ENCODE data around the gene RTRAF. TPM values are rescaled to one million over a fixed set of nuclear protein-coding genes. Genes with fewer than 3 reads are reported as not detected.
A peak's percentile ranks its signal among the peaks of the same experiment; 100 is the strongest.

The RTRAF gene
- total and polyA plus RNA-seq, 4 donors, result 109 to 117 (median 113) TPM

DNA sequence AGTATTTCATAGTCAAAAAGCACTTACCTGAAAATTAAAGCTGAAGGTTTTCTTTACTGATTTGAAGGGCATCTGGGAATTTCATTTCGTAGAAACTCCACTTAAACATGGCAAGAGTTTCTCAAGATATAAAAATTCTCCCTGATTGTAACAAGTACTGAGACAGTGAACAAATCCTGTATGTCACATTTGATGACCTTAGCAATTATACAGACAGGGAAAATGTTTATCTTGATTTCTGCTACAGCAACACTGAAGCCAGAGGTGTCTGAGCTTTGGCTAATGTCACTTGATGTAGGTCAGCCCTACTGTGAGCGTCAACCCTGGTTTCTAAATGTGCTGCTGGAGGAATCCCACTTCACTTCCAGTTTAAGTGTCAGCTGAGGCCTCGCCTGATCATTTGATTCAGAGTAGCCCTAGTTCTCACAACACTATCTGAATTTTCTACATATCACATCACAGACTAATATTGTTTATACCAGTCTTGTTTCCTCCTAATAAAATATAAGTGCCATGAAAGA lies 20.9 kb downstream of the RTRAF start:
- intact Hi-C loops (cut with DNase I), result no loop called here
- Histone ChIP-seq H3K27me3 (ENCODE audit: control insufficient read depth in 1 of 2, insufficient read depth in 2 of 2, low read length in 1 of 2) (no peaks in the 10 kb centered on the region), H3K9me3 (ENCODE audit: control insufficient read depth, low read length) (no peaks in the 10 kb centered on the region), H3K36me3 (ENCODE audit: control insufficient read depth in 1 of 2, insufficient read depth in 2 of 2, low read length in 1 of 2) (peaks cover 0 to 16% of the 10 kb centered on the region in 2 donors), H3K27ac (ENCODE audit: low read depth in 1 of 2, low read length in 2 of 2) (no peak overlapping the region), H3K4me3 (ENCODE audit: low read length in 2 of 2) (no peak overlapping the region), H3K4me1 (ENCODE audit: control insufficient read depth in 1 of 2, insufficient read depth in 2 of 2, low read length in 2 of 2) (no peaks in the 10 kb centered on the region)
- 69 to 84% methylated on average over 3 of the region's 3 CpGs for WGBS, 2 donors
- ATAC-seq (ENCODE audit: low FRiP score), result no peak
- DNase-seq, result no peak

DNA sequence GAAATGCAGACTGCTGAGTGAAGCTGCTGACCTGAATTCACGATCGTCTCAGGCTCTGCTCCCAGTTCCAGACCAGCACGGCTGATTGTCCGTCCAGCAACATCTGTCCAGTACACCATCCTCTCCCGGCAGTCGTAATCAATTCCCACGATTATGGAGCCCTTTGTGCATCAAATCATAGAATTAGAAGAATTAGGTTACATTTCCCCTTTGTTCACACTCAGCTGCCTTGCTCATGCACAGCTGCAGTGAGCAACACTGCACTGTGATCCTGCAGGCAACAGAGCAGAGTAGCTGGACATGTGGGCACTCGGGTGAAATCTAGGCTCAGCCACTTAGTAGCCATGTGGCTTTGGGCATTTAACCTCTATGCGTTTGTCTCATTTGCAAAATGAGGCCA lies 22.2 kb downstream of the RTRAF start:
- no peak for DNase-seq
- intact Hi-C loops (cut with DNase I), result no loop called here
- no peak overlapping the region for H3K4me3 ChIP-seq (ENCODE audit: low read length in 2 of 2)

GRCh38 chr14:52012635-52013034 lies 23.3 kb downstream of the RTRAF start:
- no peak for DNase-seq
- WGBS, 2 donors, result 3 to 7% methylated on average over 4 of the region's 4 CpGs
- intact Hi-C loops (cut with DNase I), result no loop called here
- Histone ChIP-seq H3K4me1 (ENCODE audit: control insufficient read depth in 1 of 2, insufficient read depth in 2 of 2, low read length in 2 of 2) (no peaks in the 10 kb centered on the region), H3K27ac (ENCODE audit: low read depth in 1 of 2, low read length in 2 of 2) (no peak overlapping the region), H3K9me3 (ENCODE audit: control insufficient read depth, low read length) (no peaks in the 10 kb centered on the region), H3K36me3 (ENCODE audit: control insufficient read depth in 1 of 2, insufficient read depth in 2 of 2, low read length in 1 of 2) (peaks cover 0 to 13% of the 10 kb centered on the region in 2 donors), H3K27me3 (ENCODE audit: control insufficient read depth in 1 of 2, insufficient read depth in 2 of 2, low read length in 1 of 2) (no peaks in the 10 kb centered on the region), H3K4me3 (ENCODE audit: low read length in 2 of 2) (no peak overlapping the region)
- peak; percentile 58 for ATAC-seq (ENCODE audit: low FRiP score)

More for the DNA sequence above, 22.2 kb downstream of the RTRAF start:
- Histone ChIP-seq H3K27ac (ENCODE audit: low read depth in 1 of 2, low read length in 2 of 2) (no peak overlapping the region), H3K27me3 (ENCODE audit: control insufficient read depth in 1 of 2, insufficient read depth in 2 of 2, low read length in 1 of 2) (no peaks in the 10 kb centered on the region), H3K9me3 (ENCODE audit: control insufficient read depth, low read length) (no peaks in the 10 kb centered on the region), H3K4me1 (ENCODE audit: control insufficient read depth in 1 of 2, insufficient read depth in 2 of 2, low read length in 2 of 2) (no peaks in the 10 kb centered on the region), H3K36me3 (ENCODE audit: control insufficient read depth in 1 of 2, insufficient read depth in 2 of 2, low read length in 1 of 2) (peaks cover 0 to 13% of the 10 kb centered on the region in 2 donors)
- 91% methylated on average over 9 of the region's 9 CpGs for WGBS, 2 donors
- ATAC-seq (ENCODE audit: low FRiP score), result no peak

DNA sequence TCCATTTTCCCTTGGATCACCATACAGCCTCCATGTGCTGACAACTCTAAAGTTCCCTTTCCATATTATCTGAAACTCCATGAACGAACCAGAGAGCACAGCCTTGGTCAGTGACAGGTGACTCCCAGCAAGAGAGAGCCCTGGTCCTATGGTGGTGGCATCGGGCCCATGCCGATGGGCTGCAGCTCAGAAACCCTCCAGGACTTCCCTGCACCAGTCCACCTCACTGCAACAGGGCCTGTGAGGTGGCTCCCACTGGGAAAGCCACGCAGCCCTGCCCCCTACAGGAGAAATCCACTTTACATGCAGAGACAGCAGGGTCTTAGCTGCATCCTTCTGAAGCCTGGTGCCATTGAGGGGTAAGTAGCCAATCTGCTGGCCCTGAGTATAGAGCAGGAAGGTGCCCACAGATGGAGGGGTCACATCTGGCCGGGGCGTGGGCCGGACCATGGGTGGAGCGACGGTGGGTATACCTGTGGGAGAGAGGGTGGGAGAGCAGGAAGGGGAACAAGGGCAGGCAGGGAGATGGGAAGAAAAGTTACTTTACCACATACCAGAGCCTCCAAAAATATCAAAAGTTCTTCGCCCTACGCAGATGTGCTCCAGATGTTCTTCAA lies 24.7 kb downstream of the RTRAF start:
- H3K4me1 ChIP-seq (ENCODE audit: control insufficient read depth in 1 of 2, insufficient read depth in 2 of 2, low read length in 2 of 2), result no peaks in the 10 kb centered on the region
- DNase-seq, result no peak
- no peak overlapping the region for H3K27ac ChIP-seq (ENCODE audit: low read depth in 1 of 2, low read length in 2 of 2)
- ATAC-seq (ENCODE audit: low FRiP score), result no peak
- 90 to 93% methylated on average over 11 of the region's 11 CpGs for WGBS, 2 donors
- no peak overlapping the region for H3K4me3 ChIP-seq (ENCODE audit: low read length in 2 of 2)
- H3K9me3 ChIP-seq (ENCODE audit: control insufficient read depth, low read length), result no peaks in the 10 kb centered on the region
- H3K36me3 ChIP-seq (ENCODE audit: control insufficient read depth in 1 of 2, insufficient read depth in 2 of 2, low read length in 1 of 2), result peaks cover 0 to 7% of the 10 kb centered on the region in 2 donors
- H3K27me3 ChIP-seq (ENCODE audit: control insufficient read depth in 1 of 2, insufficient read depth in 2 of 2, low read length in 1 of 2), result no peaks in the 10 kb centered on the region
- intact Hi-C loops (cut with DNase I), result no loop called here

GRCh38 chr14:52014601-52015267 lies 25.4 kb downstream of the RTRAF start:
- no peak overlapping the region for H3K4me3 ChIP-seq (ENCODE audit: low read length in 2 of 2)
- ATAC-seq (ENCODE audit: low FRiP score), result no peak
- no peak for DNase-seq
- no peaks in the 10 kb centered on the region for H3K4me1 ChIP-seq (ENCODE audit: control insufficient read depth in 1 of 2, insufficient read depth in 2 of 2, low read length in 2 of 2)
- intact Hi-C loops (cut with DNase I), result no loop called here
- H3K27ac ChIP-seq (ENCODE audit: low read depth in 1 of 2, low read length in 2 of 2), result no peak overlapping the region
- H3K27me3 ChIP-seq (ENCODE audit: control insufficient read depth in 1 of 2, insufficient read depth in 2 of 2, low read length in 1 of 2), result no peaks in the 10 kb centered on the region
- peaks cover 0 to 7% of the 10 kb centered on the region in 2 donors for H3K36me3 ChIP-seq (ENCODE audit: control insufficient read depth in 1 of 2, insufficient read depth in 2 of 2, low read length in 1 of 2)
- 91 to 93% methylated on average over 15 of the region's 15 CpGs for WGBS, 2 donors
- no peaks in the 10 kb centered on the region for H3K9me3 ChIP-seq (ENCODE audit: control insufficient read depth, low read length)

GRCh38 chr14:52015411-52016030 lies 26.2 kb downstream of the RTRAF start:
- Histone ChIP-seq H3K4me1 (ENCODE audit: control insufficient read depth in 1 of 2, insufficient read depth in 2 of 2, low read length in 2 of 2) (no peaks in the 10 kb centered on the region), H3K27ac (ENCODE audit: low read depth in 1 of 2, low read length in 2 of 2) (no peak overlapping the region), H3K27me3 (ENCODE audit: control insufficient read depth in 1 of 2, insufficient read depth in 2 of 2, low read length in 1 of 2) (no peaks in the 10 kb centered on the region), H3K4me3 (ENCODE audit: low read length in 2 of 2) (no peak overlapping the region), H3K9me3 (ENCODE audit: control insufficient read depth, low read length) (no peaks in the 10 kb centered on the region), H3K36me3 (ENCODE audit: control insufficient read depth in 1 of 2, insufficient read depth in 2 of 2, low read length in 1 of 2) (peaks cover 0 to 9% of the 10 kb centered on the region in 2 donors)
- DNase-seq (no peak), ATAC-seq (ENCODE audit: low FRiP score) (no peak)
- 69 to 84% methylated on average over 8 of the region's 8 CpGs for WGBS, 2 donors
- intact Hi-C loops (cut with DNase I), result no loop called here

DNA sequence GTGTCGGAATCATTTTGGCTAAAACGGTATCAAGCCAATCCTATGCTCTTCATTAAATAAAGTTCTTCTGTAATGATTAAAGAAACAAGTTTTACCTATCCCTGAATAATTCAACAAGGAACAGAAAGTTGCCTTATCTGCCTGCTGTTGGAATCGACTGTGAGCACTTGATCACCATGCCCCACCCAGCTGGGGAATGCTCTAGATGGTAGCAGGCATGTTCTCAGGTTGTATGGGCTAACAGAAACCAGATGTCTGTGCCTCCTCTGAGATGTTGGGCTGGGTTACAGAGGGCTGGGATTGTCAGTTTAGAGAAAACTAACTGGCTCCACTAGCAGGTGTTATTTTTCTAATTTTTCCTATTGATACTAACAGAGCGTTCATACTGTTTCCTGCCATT lies 28.9 kb downstream of the RTRAF start:
- Histone ChIP-seq H3K9me3 (ENCODE audit: control insufficient read depth, low read length) (no peaks in the 10 kb centered on the region), H3K4me1 (ENCODE audit: control insufficient read depth in 1 of 2, insufficient read depth in 2 of 2, low read length in 2 of 2) (no peaks in the 10 kb centered on the region), H3K4me3 (ENCODE audit: low read length in 2 of 2) (no peak overlapping the region), H3K27ac (ENCODE audit: low read depth in 1 of 2, low read length in 2 of 2) (no peak overlapping the region), H3K36me3 (ENCODE audit: control insufficient read depth in 1 of 2, insufficient read depth in 2 of 2, low read length in 1 of 2) (peaks cover 0 to 1% of the 10 kb centered on the region in 2 donors), H3K27me3 (ENCODE audit: control insufficient read depth in 1 of 2, insufficient read depth in 2 of 2, low read length in 1 of 2) (no peaks in the 10 kb centered on the region)
- ATAC-seq (ENCODE audit: low FRiP score) (no peak), DNase-seq (no peak)
- WGBS, 2 donors, result 94% methylated on average over 4 of the region's 4 CpGs
- intact Hi-C loops (cut with DNase I), result no loop called here

DNA sequence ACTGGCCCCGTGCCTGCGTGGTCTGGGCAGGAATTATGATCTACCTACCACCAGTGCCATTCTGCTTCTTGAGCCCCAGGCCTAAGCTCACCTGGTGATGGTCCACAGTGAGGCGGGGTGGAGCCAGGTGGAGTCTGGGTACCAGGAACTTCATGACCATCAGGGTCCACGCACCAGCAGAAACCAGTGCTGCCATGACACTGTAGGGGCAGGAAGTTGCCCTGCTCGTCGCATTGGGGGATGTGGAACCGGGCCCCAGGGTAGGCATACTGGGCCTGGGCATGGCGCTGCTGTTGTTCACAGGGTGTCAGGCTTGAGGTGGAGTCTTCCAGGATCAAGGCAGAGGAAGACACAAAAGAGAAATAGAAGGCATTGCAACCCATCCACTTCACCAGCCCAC lies 29.6 kb downstream of the RTRAF start:
- DNase-seq (no peak), ATAC-seq (ENCODE audit: low FRiP score) (no peak)
- no peaks in the 10 kb centered on the region for H3K4me1 ChIP-seq (ENCODE audit: control insufficient read depth in 1 of 2, insufficient read depth in 2 of 2, low read length in 2 of 2)
- H3K27ac ChIP-seq (ENCODE audit: low read depth in 1 of 2, low read length in 2 of 2), result no peak overlapping the region
- H3K36me3 ChIP-seq (ENCODE audit: control insufficient read depth in 1 of 2, insufficient read depth in 2 of 2, low read length in 1 of 2), result peaks cover 0 to 1% of the 10 kb centered on the region in 2 donors
- H3K4me3 ChIP-seq (ENCODE audit: low read length in 2 of 2), result no peak overlapping the region
- H3K9me3 ChIP-seq (ENCODE audit: control insufficient read depth, low read length), result no peaks in the 10 kb centered on the region
- intact Hi-C loops (cut with DNase I), result no loop called here
- no peaks in the 10 kb centered on the region for H3K27me3 ChIP-seq (ENCODE audit: control insufficient read depth in 1 of 2, insufficient read depth in 2 of 2, low read length in 1 of 2)
- WGBS, 2 donors, result 97 to 98% methylated on average over 8 of the region's 8 CpGs
